CD4-positive, alpha-beta T cell (primary cell): ENCODE results near the gene PRKRA. TPM values are rescaled to one million over a fixed set of nuclear protein-coding genes. Genes with fewer than 3 reads are reported as not detected.

Experiments used
- ATAC-seq: fragments of 200-7000 bp; cut with Tn5 transposase; one replicate; pipeline ENCODE4 v1.10.0; 2022; ENCODE audit warnings: mild to moderate bottlenecking; ENCODE audit not compliant: poor library complexity
- CTCF ChIA-PET: fragments of 350-600 bp; sonication (Branson Sonifier 250); formaldehyde crosslinking; loops from one replicate; lab custom pipeline; 2021; ENCODE audit warnings: antibody characterized with exemption, inconsistent platforms; lab: Charles Lee
- POLR2A ChIA-PET: fragments of 350-600 bp; sonication (Branson Sonifier 250); formaldehyde crosslinking; loops from one replicate; lab custom pipeline; 2021; ENCODE audit warnings: antibody characterized with exemption, inconsistent platforms; lab: Charles Lee
- DNase-seq, 14 experiments: peaks; one replicate each; pipeline ENCODE4 v3.0.0-alpha.2; 2013 to 2020; ENCODE audit warnings: mixed read lengths in 2 of 14
- H3K27ac ChIP-seq, 2 donors: one replicate each; pipeline versions ENCODE4 v1.5.1 to v1.7.0; 2013; ENCODE audit warnings: low read length in 2 of 2, low read depth in 1 of 2, mild to moderate bottlenecking in 1 of 2
- H3K27me3 ChIP-seq, 2 experiments: 1 replicate in 1 of 2; 2 replicates in 1 of 2; pipeline versions ENCODE4 v1.6.1 to v1.7.0; 2013; ENCODE audit warnings: low read length in 2 of 2, control low read depth in 1 of 2, mild to moderate bottlenecking in 1 of 2, moderate library complexity in 1 of 2; ENCODE audit not compliant: insufficient read depth in 2 of 2, control insufficient read depth in 1 of 2
- H3K36me3 ChIP-seq: one replicate; pipeline ENCODE4 v1.6.1; 2013; ENCODE audit warnings: low read length, control low read depth; ENCODE audit not compliant: insufficient read depth
- H3K4me1 ChIP-seq: one replicate; pipeline ENCODE4 v1.6.1; 2013; ENCODE audit warnings: low read length, control low read depth; ENCODE audit not compliant: insufficient read depth
- H3K4me3 ChIP-seq: one replicate; pipeline ENCODE4 v1.5.1; 2013; ENCODE audit warnings: mild to moderate bottlenecking, low read length, moderate library complexity
- H3K9me3 ChIP-seq, 2 experiments: 1 replicate in 1 of 2; 2 replicates in 1 of 2; pipeline versions ENCODE4 v1.6.1 to v1.7.0; 2013; ENCODE audit warnings: low read length in 2 of 2, mild to moderate bottlenecking in 2 of 2, control low read depth in 1 of 2, moderate library complexity in 1 of 2; ENCODE audit not compliant: control insufficient read depth in 1 of 2, insufficient read depth in 1 of 2
- H3K27ac Mint-ChIP-seq: one replicate; pipeline ENCODE4 v1.8.0; 2020; ENCODE audit warnings: mixed read lengths
- H3K27me3 Mint-ChIP-seq: one replicate; pipeline ENCODE4 v1.8.0; 2021; ENCODE audit warnings: mixed read lengths
- H3K36me3 Mint-ChIP-seq: one replicate; pipeline ENCODE4 v1.8.0; 2021; ENCODE audit warnings: low read depth, mixed read lengths
- H3K4me1 Mint-ChIP-seq: one replicate; pipeline ENCODE4 v1.8.0; 2021; ENCODE audit warnings: low read depth, mixed read lengths
- H3K4me3 Mint-ChIP-seq: one replicate; pipeline ENCODE4 v1.8.0; 2020; ENCODE audit warnings: mild to moderate bottlenecking, mixed read lengths
- H3K9me3 Mint-ChIP-seq: one replicate; pipeline ENCODE4 v1.8.0; 2020; ENCODE audit warnings: mixed read lengths
- CTCF ChIP-seq: fragments of 200-600 bp; IDR thresholded peaks from one replicate; pipeline ENCODE4 v1.8.0; 2022; ENCODE audit warnings: antibody characterized with exemption, mild to moderate bottlenecking
- intact Hi-C, 2 experiments: fragments of 100-400 bp; cut with DNase I in 1 of 2; cut with micrococcal nuclease in 1 of 2; formaldehyde crosslinking; loops; one replicate each; pipeline versions ENCODE4 v1.15.1 to v1.9.0; 2023 to 2025; cut with DNase I, micrococcal nuclease
- total RNA-seq, 174 experiments: library from RNA in 2 of 174; stranded (reverse) in 2 of 174; gene quantifications; one replicate each; pipeline ENCODE4 v1.2.3 and lab custom pipeline; 2021 to 2026

Gene PRKRA
- total RNA-seq, 2 experiments from 2014 or later, result 118 to 120 TPM

GRCh38 chr2:178418426-178418825 lies 32.5 kb downstream of the PRKRA start:
- H3K4me3 Mint-ChIP-seq, result no peak overlapping the region
- peaks cover 18% of the 10 kb centered on the region for H3K4me1 Mint-ChIP-seq
- H3K27ac Mint-ChIP-seq, result no peak overlapping the region
- ChIA-PET CTCF (interaction anchor here (0.6 to 1.9 kb wide), 2 partner anchors 23 to 106 kb away, joined by 4 to 7 read pairs; no protein-coding TSS in a partner anchor), POLR2A (interaction anchor here (2.2 kb wide), 1 partner anchor 32 kb away, joined by 11 read pairs; the partner anchor contains the start of genes PJVK and PRKRA)
- H3K36me3 ChIP-seq, result no peaks in the 10 kb centered on the region
- TF ChIP-seq CTCF, result no peak
- H3K36me3 Mint-ChIP-seq, result peaks cover 9% of the 10 kb centered on the region
- no peak overlapping the region for H3K4me3 ChIP-seq
- H3K4me1 ChIP-seq, result peaks cover 7% of the 10 kb centered on the region
- no peaks in the 10 kb centered on the region for H3K27me3 ChIP-seq
- no peaks in the 10 kb centered on the region for H3K9me3 Mint-ChIP-seq
- H3K27me3 Mint-ChIP-seq, result no peaks in the 10 kb centered on the region
- intact Hi-C loops, result loop anchor here in 1 of 2 experiments (5.0 kb wide), 2 partner anchors 306 to 511 kb away; partner anchors contain the start of gene RBM45
- no peaks in the 10 kb centered on the region for H3K9me3 ChIP-seq
- no peak for DNase-seq
- ATAC-seq, result no peak
- no peak overlapping the region for H3K27ac ChIP-seq

- peaks cover 24% of the 10 kb centered on the region for H3K4me1 Mint-ChIP-seq
- H3K27ac Mint-ChIP-seq, result no peak overlapping the region
- no peak for DNase-seq
- intact Hi-C loops, result loop anchor here (2.0 to 5.0 kb wide), 3 partner anchors 21 to 511 kb away; partner anchors contain the start of gene RBM45 (in 1 of the 2)
- H3K4me3 ChIP-seq, result no peak overlapping the region
- no peak for TF ChIP-seq CTCF
- ChIA-PET POLR2A (no interaction called here), CTCF (interaction anchor here (0.6 to 1.9 kb wide), 2 partner anchors 23 to 106 kb away, joined by 4 to 7 read pairs; no protein-coding TSS in a partner anchor)
- no peak overlapping the region for H3K27ac ChIP-seq
- H3K27me3 Mint-ChIP-seq, result no peaks in the 10 kb centered on the region
- no peaks in the 10 kb centered on the region for H3K36me3 ChIP-seq
- peaks cover 12% of the 10 kb centered on the region for H3K4me1 ChIP-seq
- H3K36me3 Mint-ChIP-seq, result peaks cover 7% of the 10 kb centered on the region
- ATAC-seq, result no peak
- H3K9me3 Mint-ChIP-seq, result no peaks in the 10 kb centered on the region
- H3K4me3 Mint-ChIP-seq, result no peak overlapping the region
- no peaks in the 10 kb centered on the region for H3K9me3 ChIP-seq
- H3K27me3 ChIP-seq, result no peaks in the 10 kb centered on the region
Observed at GRCh38 chr2:178417916-178418315, 33.1 kb downstream of the PRKRA start.

- ATAC-seq (no peak), DNase-seq (no peak)
- peaks cover 26% of the 10 kb centered on the region for H3K4me1 Mint-ChIP-seq
- CTCF ChIA-PET, result no interaction called here
- no peaks in the 10 kb centered on the region for H3K27me3 Mint-ChIP-seq
- H3K27ac Mint-ChIP-seq, result no peak overlapping the region
- Histone ChIP-seq H3K9me3 (no peaks in the 10 kb centered on the region), H3K4me1 (peaks cover 12% of the 10 kb centered on the region), H3K27me3 (no peaks in the 10 kb centered on the region), H3K4me3 (no peak overlapping the region), H3K27ac (no peak overlapping the region), H3K36me3 (no peaks in the 10 kb centered on the region)
- no peaks in the 10 kb centered on the region for H3K36me3 Mint-ChIP-seq
- POLR2A ChIA-PET, result no interaction called here
- no peak for TF ChIP-seq CTCF
- H3K4me3 Mint-ChIP-seq, result no peak overlapping the region
- no peaks in the 10 kb centered on the region for H3K9me3 Mint-ChIP-seq
- intact Hi-C loops, result loop anchor here (2.0 to 5.0 kb wide), 4 partner anchors 19 to 509 kb away; partner anchors contain the start of gene RBM45 (in 2 of the 2)
Observed at GRCh38 chr2:178415979-178416378, 35.0 kb downstream of the PRKRA start.
